KBM-7 (cell line): Measurements from ENCODE around the gene KLHL18.
"Not testable (repeated sequence)": the region's sequence is repeated elsewhere in the genome, so short reads cannot be mapped to it uniquely, and the experiment has no call there.

Source experiments
- DNase-seq: peaks from one replicate; pipeline ENCODE4 v3.0.0-alpha.2; 2015
- in situ Hi-C: fragments of 300-500 bp; cut with MboI; formaldehyde crosslinking; loops from 2 replicates; pipeline ENCODE4 v1.14.3; 2020; ENCODE audit warnings: low sequenced_read_pairs, low pct_unique_long_range_greater_than_20kb, mixed read lengths

The KLHL18 gene

GRCh38 chr3:47282424-47283192 lies at the start of gene KLHL18, which contains the start of gene KIF9:
TSS of gene KLHL18 (plus strand) at chr3:47282944. CDS start at chr3:47282966, 22 bp downstream.
TSS of gene KIF9 (minus strand) at chr3:47282799. CDS start at chr3:47277374, 5,425 bp downstream.
- DNase-seq, result peak; percentile 93
- in situ Hi-C loops, result no loop called here

DNA sequence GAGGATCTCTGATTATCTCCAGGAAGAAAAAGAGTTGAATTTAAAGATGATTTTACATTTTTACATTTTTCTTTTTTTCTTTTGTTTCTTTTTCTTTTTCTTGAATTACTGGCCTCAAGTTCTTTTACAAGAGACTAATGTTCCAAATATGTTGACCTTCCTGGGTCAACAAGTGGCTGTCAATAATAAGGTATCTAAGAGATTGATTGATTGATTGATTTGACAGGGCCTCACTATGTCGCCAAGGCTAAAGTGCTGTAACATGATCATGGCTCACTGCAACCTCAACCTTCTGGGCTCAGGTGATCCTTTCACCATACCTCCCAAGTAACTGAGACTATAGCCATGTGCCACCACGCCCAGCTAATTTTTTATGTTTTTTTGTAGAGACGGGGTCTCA lies 44.7 kb upstream of the KLHL18 start:
- in situ Hi-C loops, result no loop called here
- no peak for DNase-seq

GRCh38 chr3:47239929-47240328 lies 42.8 kb upstream of the KLHL18 start:
- DNase-seq, result no peak
- in situ Hi-C loops, result no loop called here

DNA sequence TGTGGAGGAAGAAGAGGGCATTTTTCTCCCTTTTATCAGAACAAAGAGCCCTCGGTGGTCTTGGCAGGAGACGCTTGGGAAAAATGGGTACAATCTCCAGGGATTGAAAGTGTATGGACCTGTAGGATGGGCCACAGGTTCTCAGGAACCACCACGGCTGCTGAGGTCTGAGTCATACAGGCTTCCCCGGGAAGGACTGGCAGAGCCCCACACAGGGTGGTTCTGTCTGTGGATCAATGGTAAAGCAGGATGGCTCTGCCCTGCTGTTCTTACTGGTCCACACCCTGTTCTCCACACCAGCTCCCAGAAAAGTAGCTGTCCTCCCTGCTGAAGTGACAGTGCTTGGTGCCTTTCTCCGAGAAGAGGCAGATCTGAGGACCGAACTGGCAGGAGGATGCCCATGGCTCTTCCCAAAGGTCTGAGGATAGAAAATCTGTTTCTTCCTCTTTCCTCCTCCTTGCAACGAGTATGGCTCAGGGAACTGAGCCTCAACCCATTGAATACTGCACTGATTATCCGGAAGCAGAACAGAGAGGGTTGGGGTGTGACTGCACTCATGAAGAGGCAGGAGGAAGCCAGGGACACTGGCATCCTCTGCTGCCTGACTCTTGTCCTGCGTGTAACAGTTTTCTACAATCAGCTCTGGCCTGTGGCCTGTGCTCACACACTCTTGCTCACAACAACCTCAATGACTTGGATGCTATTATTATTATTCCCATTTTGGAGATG lies 39.2 kb upstream of the KLHL18 start:
- no peak for DNase-seq
- in situ Hi-C loops, result no loop called here

- DNase-seq, result no peak
- in situ Hi-C loops, result no loop called here
These were observed 38.1 kb upstream of the KLHL18 start for GRCh38 chr3:47244531-47245100.

- no peak for DNase-seq
- in situ Hi-C loops, result no loop called here
These were observed 37.5 kb upstream of the KLHL18 start for GRCh38 chr3:47245271-47245670.

GRCh38 chr3:47247131-47248064 lies 35.3 kb upstream of the KLHL18 start:
- in situ Hi-C loops, result no loop called here

GRCh38 chr3:47250309-47251060 lies 32.3 kb upstream of the KLHL18 start:
- DNase-seq, result peak; percentile 54
- in situ Hi-C loops, result no loop called here

More at GRCh38 chr3:47247131-47248064, 35.3 kb upstream of the KLHL18 start:
- no peak for DNase-seq

DNA sequence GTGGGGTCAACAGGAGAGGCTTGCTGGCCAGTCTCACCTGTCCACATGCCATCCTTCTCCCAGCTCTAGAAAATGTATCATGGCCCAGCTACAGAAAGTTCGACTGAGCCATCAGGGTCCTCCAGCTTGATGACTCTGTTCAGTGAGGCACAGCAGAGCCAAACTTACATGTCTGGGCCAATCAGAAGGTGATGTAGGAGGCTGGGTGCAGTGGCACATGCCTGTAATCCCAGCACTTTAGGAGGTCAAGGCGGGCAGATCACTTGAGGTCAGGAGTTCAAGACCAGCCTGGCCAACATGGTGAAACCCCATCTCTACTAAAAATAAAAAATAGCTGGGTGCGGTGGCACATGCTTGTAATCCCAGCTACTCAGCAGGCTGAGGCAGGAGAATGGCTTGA lies 31.7 kb upstream of the KLHL18 start:
- DNase-seq, in situ Hi-C loops: not testable (repeated sequence)

DNA sequence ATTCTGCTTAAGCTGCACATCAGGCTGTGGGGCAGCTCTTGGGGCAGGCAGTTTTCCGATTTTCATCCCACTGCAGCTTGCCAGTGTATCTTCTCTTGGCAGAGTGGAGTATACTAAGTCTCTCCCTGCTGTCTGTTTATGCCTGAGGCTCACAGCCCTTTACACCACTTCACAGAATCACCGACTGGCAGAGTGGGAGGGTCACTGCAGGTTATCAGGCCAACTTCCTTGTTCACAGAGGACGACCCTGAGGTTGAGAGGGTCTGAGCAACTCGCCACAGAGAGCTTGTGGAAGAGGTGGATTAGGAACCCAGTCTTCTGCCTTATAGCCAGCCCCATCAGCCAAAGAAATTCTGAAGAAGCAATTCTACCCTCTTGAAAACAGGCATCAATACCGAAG lies 31.1 kb upstream of the KLHL18 start:
- in situ Hi-C loops, result no loop called here
- DNase-seq, result peak; percentile 9

DNA sequence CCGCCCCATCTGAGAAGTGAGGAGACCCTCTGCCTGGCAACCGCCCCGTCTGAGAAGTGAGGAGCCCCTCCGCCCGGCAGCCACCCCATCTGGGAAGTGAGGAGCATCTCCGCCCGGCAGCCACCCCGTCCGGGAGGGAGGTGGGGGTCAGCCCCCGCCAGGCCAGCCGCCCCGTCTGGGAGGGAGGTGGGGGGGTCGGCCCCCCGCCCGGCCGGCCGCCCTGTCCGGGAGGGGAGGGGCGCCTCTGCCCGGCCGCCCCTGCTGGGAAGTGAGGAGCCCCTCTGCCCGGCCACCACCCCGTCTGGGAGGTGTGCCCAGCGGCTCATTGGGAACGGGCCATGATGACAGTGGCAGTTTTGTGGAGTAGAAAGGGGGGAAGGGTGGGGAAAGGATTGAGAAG lies 26.4 kb upstream of the KLHL18 start:
- in situ Hi-C loops, DNase-seq: not testable (repeated sequence)

GRCh38 chr3:47259114-47259513 lies 23.6 kb upstream of the KLHL18 start:
- in situ Hi-C loops, result no loop called here
- no peak for DNase-seq

GRCh38 chr3:47260605-47261004 lies 22.1 kb upstream of the KLHL18 start:
- no peak for DNase-seq
- in situ Hi-C loops, result no loop called here

- no peak for DNase-seq
- in situ Hi-C loops, result no loop called here
These were observed 21.4 kb upstream of the KLHL18 start for GRCh38 chr3:47261301-47261700.

GRCh38 chr3:47265008-47265407 lies 17.7 kb upstream of the KLHL18 start:
- in situ Hi-C loops, result no loop called here
- DNase-seq, result no peak

DNA sequence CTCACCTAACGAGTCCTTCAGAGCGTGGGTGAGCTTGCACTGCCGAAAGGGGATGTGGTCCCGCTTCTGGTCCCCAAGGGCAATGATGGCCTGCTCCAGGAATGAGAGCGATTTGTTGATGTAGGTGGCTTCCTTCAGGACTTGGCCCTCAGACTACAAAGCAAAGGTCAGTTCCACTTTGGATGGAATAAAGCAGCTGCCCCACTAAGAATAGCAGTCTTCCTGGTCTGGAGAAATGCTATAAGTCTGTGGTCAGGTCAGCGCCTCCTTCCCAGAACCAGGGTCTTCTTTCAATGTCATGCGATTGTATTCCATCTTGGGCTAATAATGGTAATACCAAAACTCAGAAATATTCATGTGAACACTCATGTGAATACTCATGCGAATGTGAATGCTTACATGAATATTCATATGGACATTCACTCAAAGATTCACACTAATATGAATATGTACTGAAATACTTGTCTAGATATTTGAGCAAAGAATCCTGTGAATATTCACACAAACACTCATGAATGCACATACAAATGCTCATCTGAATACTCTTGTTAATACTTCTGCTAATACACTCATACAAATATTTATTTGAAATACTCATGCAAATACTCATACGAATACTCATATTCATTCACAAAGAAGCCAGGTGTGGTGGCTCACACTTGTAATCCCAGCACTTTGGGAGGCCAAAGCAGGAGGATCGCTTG lies 16.9 kb upstream of the KLHL18 start:
- no peak for DNase-seq
- in situ Hi-C loops, result no loop called here

- peak; percentile 98 for DNase-seq
- in situ Hi-C loops, result no loop called here
These were observed 15.8 kb upstream of the KLHL18 start for GRCh38 chr3:47266709-47267489.
